GM12892 (cell line): Measurements from ENCODE around the gene LCN10.

Source experiments
- DNase-seq: peaks from one replicate; pipeline ENCODE4 v3.0.0; 2011; ENCODE audit not compliant: insufficient read length
- FAIRE-seq: peaks from 2 replicates; lab custom pipeline; 2011; peaks lifted over from hg19 to GRCh38; lab: Jason Lieb, UNC
- POLR2A ChIP-seq: IDR thresholded peaks from 2 replicates; pipeline ENCODE4 v1.6.1; 2011; ENCODE audit warnings: low read depth, low read length, control low read depth
- POLR2AphosphoS5 ChIP-seq: IDR thresholded peaks from 2 replicates; pipeline ENCODE4 v1.6.1; 2011; ENCODE audit warnings: low read depth, low read length, control low read depth
- TAF1 ChIP-seq: IDR thresholded peaks from 2 replicates; pipeline ENCODE4 v1.6.1; 2011; ENCODE audit warnings: low read depth, mild to moderate bottlenecking, control low read depth, low read length, borderline replicate concordance

Gene LCN10

DNA sequence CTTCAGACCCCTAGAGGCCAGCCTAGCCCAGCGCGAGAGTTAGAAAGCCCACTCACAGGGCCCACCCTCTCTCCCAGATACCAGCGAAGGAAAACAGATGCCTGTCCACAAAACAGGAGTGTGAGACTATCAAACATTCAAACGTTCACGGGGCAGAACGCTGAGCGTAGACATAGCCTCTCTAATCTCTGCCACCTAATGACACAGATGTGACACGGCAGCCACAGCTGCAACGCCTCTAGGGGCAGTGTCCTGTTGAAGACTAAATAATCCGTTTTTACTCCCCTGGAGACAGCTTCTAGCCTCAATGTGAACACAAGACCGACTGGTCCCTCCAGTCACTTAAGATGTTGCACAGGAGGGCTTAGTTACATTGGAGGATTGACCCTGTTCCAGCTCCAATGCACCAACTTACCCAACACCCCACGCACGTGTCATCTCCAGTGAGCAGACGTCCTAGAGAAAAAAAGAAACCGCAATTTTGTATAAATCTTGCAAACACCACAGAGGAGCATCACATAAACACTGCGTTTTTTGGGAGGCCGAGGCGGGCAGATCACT lies 16.0 kb downstream of the LCN10 start:
- no peak for DNase-seq
- no peak for TF ChIP-seq POLR2AphosphoS5
- 0 out of 2 replicates have a peak, but pooled peaks have one; percentile 39 for TF ChIP-seq POLR2A
- peak; percentile 84 for FAIRE-seq

DNA sequence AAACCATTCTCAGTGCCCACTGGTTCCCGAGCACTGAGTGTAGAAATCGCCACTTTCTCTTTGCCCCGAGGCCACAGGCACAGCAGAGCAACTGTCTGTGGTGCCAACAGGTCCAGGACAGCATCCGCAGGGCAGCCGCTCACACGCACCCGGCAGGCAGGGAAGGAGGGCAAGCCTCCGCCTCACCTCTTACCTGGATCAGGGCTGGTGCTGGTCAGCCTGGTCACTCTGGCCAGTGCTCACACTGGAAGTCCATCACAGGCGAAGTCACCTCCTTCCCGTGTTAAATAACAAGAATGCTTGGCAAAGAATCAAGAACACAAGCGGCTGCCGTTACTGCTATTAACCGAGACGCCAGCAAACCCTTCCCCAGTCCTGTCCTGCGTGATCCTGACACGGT lies 16.6 kb downstream of the LCN10 start:
- no peak for TF ChIP-seq TAF1
- TF ChIP-seq POLR2A: no peak
- TF ChIP-seq POLR2AphosphoS5: no peak
- FAIRE-seq (no peak), DNase-seq (no peak)

DNA sequence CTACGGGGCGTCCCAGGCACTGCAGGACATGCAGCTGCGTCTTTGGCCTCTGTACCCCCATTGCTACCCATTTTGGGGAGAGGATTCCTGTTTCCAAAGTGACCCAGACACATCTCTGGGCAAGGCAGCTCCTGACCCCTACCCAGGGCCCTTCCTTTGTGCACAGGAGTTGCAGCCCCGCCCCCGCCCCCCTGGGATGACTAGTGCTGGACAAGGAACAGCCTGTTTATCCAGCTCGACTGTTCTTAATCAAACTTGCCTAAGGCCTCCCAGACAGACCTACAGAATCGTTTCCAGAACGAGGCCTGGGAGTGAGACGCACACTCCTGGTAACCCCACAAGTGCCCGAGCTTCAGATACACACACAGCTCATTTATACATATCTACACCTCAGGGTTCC lies 17.1 kb downstream of the LCN10 start:
- DNase-seq (no peak), FAIRE-seq (no peak)
- TF ChIP-seq TAF1: no peak
- TF ChIP-seq POLR2A: no peak
- no peak for TF ChIP-seq POLR2AphosphoS5

DNA sequence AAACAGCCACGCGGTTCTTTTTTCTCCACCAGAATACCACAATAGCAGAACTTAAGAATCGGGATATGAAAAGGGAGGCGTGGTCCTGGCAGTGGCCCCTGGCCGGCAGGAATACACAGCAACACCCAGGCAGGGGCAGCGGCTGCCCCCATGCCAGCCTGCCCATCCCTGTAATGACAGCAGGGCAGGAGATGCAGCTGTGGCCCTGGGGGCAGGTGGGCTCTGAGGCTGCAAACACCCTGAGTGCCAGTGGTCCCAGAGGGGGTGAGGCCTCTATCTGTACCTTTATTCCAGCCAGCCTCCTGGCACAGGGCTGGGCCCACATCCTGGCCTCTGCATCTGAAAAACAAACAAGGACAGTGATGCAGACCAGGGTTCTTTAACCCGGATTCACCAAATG lies 18.0 kb downstream of the LCN10 start:
- no peak for FAIRE-seq
- no peak for DNase-seq
- TF ChIP-seq TAF1: no peak
- no peak for TF ChIP-seq POLR2A
- TF ChIP-seq POLR2AphosphoS5: no peak

DNA sequence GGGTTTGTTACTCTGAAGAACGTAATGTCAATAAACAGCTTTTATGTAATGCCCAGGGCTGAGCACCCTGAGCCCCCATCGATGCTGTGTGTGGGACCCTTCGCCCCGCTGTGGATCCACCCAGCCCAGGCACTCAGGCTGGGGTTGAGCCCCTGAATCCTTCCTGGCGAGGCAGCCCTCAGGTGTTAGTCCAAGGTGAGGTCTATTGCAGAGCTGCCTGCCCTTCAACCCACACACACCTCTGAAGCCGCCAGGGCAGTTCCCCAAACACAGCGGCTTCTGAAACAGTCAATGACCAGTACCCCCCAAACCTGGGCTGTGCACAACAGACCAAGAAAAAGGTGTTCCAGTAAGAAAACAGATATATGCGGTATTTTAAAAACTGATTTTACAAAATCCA lies 18.8 kb downstream of the LCN10 start:
- FAIRE-seq (no peak), DNase-seq (no peak)
- TF ChIP-seq TAF1: no peak
- no peak for TF ChIP-seq POLR2A
- TF ChIP-seq POLR2AphosphoS5: no peak

DNA sequence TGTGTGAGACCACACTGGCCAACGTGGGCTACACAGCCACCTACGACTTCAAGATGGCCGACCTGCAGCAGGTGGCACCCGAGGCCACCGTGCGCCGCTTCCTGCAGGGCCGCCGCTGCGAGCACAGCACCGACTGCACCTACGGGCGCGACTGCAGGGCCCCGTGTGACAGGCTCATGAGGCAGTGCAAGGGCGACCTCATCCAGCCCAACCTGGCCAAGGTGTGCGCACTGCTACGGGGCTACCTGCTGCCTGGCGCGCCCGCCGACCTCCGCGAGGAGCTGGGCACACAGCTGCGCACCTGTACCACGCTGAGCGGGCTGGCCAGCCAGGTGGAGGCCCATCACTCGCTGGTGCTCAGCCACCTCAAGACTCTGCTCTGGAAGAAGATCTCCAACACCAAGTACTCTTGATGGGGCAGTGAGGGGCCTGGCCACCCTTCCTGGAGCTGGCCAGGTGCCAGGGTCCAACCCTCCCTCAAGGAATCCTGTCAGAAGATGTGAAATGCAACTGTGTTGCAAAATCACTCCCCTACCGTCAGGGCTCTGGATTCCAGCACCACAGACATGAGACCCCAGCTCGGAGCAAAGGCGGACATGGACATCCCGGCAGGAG lies 19.3 kb downstream of the LCN10 start:
- FAIRE-seq (no peak), DNase-seq (no peak)
- TF ChIP-seq POLR2AphosphoS5 (peak; percentile 61; the same call in 1 of the 2 replicates), TAF1 (no peak)

DNA sequence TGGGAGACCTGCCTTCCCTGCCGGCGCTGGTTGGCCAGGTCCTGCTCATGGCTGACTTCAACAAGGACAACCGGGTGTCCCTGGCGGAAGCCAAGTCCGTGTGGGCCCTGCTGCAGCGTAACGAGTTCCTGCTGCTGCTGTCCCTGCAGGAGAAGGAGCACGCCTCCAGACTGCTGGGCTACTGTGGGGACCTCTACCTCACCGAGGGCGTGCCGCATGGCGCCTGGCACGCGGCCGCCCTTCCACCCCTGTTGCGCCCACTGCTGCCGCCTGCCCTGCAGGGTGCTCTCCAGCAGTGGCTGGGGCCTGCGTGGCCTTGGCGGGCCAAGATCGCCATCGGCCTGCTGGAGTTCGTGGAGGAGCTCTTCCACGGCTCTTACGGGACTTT lies 19.8 kb downstream of the LCN10 start:
- peak; percentile 71 for TF ChIP-seq POLR2AphosphoS5
- no peak for TF ChIP-seq POLR2A
- TF ChIP-seq TAF1: no peak
- DNase-seq: no peak
- no peak for FAIRE-seq

DNA sequence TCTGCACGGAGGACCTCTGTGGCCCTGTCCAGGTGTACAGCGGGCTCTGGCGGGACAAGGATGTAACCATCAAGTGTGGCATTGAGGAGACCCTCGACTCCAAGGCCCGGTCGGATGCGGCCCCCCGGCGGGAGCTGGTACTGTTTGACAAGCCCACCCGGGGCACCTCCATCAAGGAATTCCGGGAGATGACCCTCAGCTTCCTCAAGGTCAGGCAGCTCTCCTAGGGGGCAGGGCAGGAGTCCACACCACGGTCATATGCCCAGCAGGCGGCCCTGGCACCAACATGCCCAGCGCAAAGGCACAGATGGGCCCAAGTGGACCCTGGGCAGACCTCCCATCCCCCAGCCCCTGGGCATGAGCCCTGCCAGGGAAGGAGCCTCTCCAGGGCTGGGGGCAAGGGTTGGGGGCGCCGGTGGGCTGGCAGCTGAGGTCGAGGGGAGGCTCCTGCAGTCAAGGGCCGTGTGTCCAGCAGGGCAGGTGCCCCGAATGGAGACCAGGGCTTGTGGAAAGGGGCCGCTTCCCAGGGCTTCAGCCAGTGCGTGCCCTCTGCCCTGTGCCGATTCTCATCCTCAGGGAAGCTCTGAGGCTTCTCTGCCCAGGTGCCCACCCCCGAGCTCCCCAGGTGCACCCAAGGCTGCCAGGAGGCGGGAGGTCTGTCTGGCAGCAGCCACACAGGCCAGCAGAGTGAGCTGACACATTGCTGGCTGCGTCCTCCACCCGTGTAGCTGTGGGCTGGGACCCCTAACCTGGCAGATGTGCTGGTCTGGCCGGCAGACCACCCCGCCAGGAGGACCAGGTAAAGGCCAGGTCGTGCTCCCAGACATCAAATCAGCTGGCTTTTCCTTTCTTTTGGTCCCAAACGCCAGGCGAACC lies 20.4 kb downstream of the LCN10 start:
- no peak for TF ChIP-seq POLR2AphosphoS5
- TF ChIP-seq TAF1: no peak
- TF ChIP-seq POLR2A: peak; percentile 40; the same call in 1 of the 2 replicates
- DNase-seq (no peak), FAIRE-seq (no peak)

DNA sequence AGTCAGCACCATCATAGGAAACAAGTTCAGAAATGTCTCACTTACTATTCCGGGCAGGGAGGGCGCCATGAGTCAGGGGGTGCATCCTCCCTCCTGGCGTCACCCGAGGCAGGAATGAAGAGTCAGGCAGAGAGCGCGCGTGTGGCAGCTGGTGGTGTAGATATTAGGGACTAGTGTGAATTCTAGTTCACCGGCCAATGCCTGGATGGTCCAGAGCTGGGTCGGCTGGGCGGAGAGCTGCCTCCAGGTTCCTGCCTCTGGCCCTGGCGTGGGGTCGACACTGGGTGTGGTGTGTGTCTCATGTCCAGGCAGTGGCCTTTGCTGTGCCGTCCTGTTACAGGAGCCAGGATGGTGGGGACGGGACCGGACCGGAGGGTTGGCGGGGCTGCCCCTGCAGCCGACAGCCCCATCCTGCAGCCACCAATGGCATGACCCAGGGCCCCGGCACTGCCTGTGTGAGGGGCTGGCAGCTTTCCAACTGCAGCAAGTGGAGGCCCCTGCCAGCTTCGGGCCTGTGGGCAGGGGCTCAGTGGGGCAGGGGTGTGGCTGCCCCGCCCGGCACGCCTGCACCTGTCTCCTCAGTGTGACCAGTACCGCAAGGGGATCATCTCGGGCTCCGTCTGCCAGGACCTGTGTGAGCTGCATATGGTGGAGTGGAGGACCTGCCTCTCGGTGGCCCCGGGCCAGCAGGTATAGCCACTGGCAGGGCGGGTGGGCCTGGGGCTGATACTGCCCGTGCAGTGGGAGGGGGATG lies 21.2 kb downstream of the LCN10 start:
- no peak for TF ChIP-seq POLR2AphosphoS5
- no peak for TF ChIP-seq POLR2A
- TF ChIP-seq TAF1: no peak
- DNase-seq (no peak), FAIRE-seq (no peak)

DNA sequence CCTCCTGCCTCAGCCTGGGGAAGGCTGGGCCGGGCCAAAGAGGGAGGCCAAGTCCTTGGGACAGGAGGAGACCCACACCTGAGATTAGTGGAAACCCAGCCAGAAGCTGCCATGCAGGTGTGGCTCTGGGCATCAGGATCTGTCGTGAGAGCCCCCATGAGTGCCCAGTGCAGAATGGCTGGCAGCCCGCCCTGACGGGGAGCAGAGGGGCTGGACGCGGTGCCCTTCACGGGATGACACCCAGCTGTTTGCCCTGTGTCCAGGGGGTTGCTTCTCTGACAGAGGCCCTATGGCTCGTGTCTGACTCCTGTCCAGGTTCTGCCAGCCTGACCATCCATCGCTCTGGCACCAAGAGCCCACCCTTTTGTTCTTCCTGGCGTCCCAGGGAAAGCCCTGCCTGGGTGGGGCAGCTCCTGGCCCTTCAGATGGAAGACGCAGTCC lies 21.8 kb downstream of the LCN10 start:
- no peak for DNase-seq
- no peak for FAIRE-seq
- TF ChIP-seq TAF1 (no peak), POLR2AphosphoS5 (no peak), POLR2A (no peak)

DNA sequence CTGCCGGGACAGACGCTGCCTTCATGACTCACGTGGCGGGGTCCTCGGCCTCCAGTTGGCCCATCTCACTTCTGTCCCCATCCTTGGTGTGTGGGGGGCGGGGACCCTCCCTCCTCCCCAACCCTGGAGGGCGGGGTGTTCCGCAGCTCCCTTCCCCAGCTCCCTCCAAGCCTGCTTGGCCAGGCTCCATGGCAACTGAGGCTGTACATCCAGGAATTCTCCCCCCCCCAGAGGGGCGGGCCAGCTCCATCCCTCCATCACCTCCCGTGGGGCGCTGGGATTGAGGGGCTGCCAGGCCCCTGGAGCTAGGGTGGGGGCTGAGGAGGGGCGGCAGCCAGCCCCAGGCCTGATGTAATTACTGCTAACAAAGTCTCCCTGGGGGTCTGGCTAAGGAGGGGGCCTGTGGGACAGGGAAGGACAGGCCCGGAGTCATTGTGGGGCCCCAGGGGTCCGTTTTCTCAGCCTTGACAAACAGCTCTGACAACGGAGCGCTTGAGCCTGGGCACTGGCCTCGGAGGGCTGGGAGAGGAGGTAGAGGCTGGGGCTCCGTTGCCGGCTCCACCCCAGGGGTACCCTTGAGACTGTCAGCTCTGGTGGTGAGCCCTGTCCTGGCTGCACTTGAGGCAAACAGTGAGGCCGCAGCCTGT lies 22.4 kb downstream of the LCN10 start:
- FAIRE-seq (no peak), DNase-seq (no peak)
- TF ChIP-seq TAF1: no peak
- TF ChIP-seq POLR2AphosphoS5: no peak
- no peak for TF ChIP-seq POLR2A
